ENCODE data around the gene ELMO1.

DNA sequence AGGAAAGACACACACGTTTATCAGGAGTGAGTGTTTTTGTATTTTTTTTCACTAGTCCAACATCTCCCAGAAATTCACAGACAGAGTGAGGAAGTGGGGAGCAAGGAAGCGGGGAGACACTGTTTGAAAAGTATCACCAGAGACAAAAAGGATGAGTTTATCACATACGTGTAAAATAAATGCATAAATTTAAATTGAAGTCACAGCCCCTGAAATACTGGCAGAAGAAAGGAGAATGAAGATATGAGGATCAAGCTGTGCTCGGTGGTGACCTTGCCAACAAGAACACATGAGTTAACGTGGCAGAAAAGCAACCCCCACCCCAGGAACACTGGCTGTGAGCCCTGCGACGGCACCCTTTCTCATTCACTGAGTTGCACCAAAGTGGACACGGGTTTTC is 407.2 kb downstream of the ELMO1 start:
- TF ChIP-seq, protein P1, sequence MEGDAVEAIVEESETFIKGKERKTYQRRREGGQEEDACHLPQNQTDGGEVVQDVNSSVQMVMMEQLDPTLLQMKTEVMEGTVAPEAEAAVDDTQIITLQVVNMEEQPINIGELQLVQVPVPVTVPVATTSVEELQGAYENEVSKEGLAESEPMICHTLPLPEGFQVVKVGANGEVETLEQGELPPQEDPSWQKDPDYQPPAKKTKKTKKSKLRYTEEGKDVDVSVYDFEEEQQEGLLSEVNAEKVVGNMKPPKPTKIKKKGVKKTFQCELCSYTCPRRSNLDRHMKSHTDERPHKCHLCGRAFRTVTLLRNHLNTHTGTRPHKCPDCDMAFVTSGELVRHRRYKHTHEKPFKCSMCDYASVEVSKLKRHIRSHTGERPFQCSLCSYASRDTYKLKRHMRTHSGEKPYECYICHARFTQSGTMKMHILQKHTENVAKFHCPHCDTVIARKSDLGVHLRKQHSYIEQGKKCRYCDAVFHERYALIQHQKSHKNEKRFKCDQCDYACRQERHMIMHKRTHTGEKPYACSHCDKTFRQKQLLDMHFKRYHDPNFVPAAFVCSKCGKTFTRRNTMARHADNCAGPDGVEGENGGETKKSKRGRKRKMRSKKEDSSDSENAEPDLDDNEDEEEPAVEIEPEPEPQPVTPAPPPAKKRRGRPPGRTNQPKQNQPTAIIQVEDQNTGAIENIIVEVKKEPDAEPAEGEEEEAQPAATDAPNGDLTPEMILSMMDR (conservative IDR thresholded peaks at IDR 0.05; ENCODE audit: low read depth, low read length), result no peak
- no peak for TF ChIP-seq EZH2 (IDR thresholded peaks at IDR 0.05; ENCODE audit: low read length, unreplicated experiment)
